OCI-LY3 (cell line): Measurements from ENCODE around the gene RBBP8NL.

Experiments
- H2AFZ ChIP-seq: fragments of 200-600, 300-600 bp; shearing (Covaris generic); 2 replicates; pipeline ENCODE4 v1.6.0; 2014; ENCODE audit warnings: antibody characterized with exemption, low read depth, low read length
- H3K27ac ChIP-seq: fragments of 200-600, 300-600 bp; sonication (generic); 2 replicates; pipeline ENCODE4 v1.5.1; 2014; ENCODE audit warnings: mild to moderate bottlenecking, low read length, moderate library complexity, mixed read lengths
- H3K27me3 ChIP-seq: fragments of 200-600, 300-600 bp; sonication (generic); 2 replicates; pipeline ENCODE4 v1.6.1; 2014; ENCODE audit warnings: low read depth, low read length, mixed read lengths
- H3K36me3 ChIP-seq: fragments of 200-600, 300-600 bp; sonication (generic); replicated peaks from 2 replicates; pipeline ENCODE3; 2014; ENCODE audit warnings: low read depth, low read length, mixed read lengths
- H3K4me1 ChIP-seq: fragments of 300-600, 200-600 bp; sonication (generic); 2 replicates; pipeline ENCODE4 v1.6.1; 2014; ENCODE audit warnings: low read length, mixed read lengths
- H3K4me2 ChIP-seq: fragments of 200-600, 300-600 bp; sonication (generic); 2 replicates; pipeline ENCODE4 v1.6.1; 2014; ENCODE audit warnings: low read length, mixed read lengths
- H3K4me3 ChIP-seq: fragments of 300-600, 200-600 bp; sonication (generic); 2 replicates; pipeline ENCODE4 v1.5.1; 2014; ENCODE audit warnings: antibody characterized with exemption, mild to moderate bottlenecking, low read length, moderate library complexity
- H3K79me2 ChIP-seq: fragments of 300-600, 200-600 bp; shearing (Covaris generic); 2 replicates; pipeline ENCODE4 v1.6.1; 2014; ENCODE audit warnings: mild to moderate bottlenecking, low read length, mixed read lengths
- H3K9ac ChIP-seq: fragments of 300-600, 200-600 bp; shearing (Covaris generic); 2 replicates; pipeline ENCODE4 v1.6.0; 2014; ENCODE audit warnings: mild to moderate bottlenecking, low read length, moderate library complexity
- H3K9me3 ChIP-seq: fragments of 200-600, 300-600 bp; shearing (Covaris generic); 2 replicates; pipeline ENCODE4 v1.6.1; 2014; ENCODE audit warnings: low read length, mixed read lengths; ENCODE audit not compliant: insufficient read depth
- H4K20me1 ChIP-seq: fragments of 200-600, 300-600 bp; sonication (generic); 2 replicates; pipeline ENCODE4 v1.6.1; 2016; ENCODE audit warnings: low read length, mixed read lengths; ENCODE audit not compliant: insufficient read depth
- EZH2phosphoT487 ChIP-seq: fragments of 200-600 bp; shearing (Covaris generic); IDR thresholded peaks from 2 replicates; pipeline ENCODE4 v1.6.1; 2018; ENCODE audit warnings: antibody characterized with exemption, mixed run types, low read depth
- TF ChIP-seq, protein P1 (sequence below): fragments of 200-600, 300-600 bp; sonication (generic); IDR thresholded peaks from 2 replicates; pipeline ENCODE4 v1.5.1; 2014; ENCODE audit warnings: antibody characterized with exemption, low read length, low read depth

The RBBP8NL gene

GRCh38 chr20:62451970-62452369 lies 24.6 kb upstream of the RBBP8NL start:
- no peaks in the 10 kb centered on the region for H4K20me1 ChIP-seq
- H3K4me1 ChIP-seq = no peaks in the 10 kb centered on the region
- H3K27me3 ChIP-seq = peaks cover 18% of the 10 kb centered on the region

DNA sequence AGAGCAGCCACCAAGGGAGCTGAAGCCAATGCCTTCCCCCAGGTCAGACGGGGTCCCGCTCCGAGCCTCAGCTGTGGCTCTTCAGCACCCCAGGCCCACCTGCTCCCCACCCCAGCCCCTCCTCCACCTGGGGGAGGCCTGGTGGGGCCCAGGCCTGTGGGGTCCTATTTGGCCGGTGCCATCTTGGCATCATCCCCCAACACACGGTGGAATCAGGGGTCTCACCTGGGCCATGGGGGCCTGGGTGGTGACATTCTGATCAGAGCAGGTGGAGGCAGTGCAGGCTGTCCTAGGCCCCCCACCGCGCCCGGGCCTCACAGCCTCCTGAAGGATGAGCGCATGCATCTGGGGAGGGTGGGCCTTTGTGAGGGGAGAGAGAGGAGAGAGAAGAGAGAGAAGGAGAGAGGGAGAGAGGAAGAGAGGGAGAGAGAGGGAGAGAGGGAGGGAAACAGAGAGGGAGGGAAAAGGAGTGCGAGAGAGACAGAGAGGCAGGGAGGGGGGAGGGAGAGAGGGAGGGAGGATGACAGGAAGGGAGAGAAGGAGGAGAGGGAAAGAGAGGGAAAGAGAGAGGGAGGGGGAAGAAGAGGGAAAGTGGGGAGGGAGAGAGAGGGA lies 23.9 kb upstream of the RBBP8NL start:
- H3K36me3 ChIP-seq = no peaks in the 10 kb centered on the region
- no peaks in the 10 kb centered on the region for H3K79me2 ChIP-seq
- no peaks in the 10 kb centered on the region for H3K9me3 ChIP-seq
- H3K4me1 ChIP-seq = no peaks in the 10 kb centered on the region
- H3K9ac ChIP-seq = no peak overlapping the region
- no peak overlapping the region for H3K27ac ChIP-seq
- H3K27me3 ChIP-seq = peaks cover 18% of the 10 kb centered on the region
- H3K4me2 ChIP-seq = no peak overlapping the region
- H3K4me3 ChIP-seq = no peak overlapping the region
- H4K20me1 ChIP-seq = no peaks in the 10 kb centered on the region
- no peak for TF ChIP-seq EZH2phosphoT487
- TF ChIP-seq, protein P1, sequence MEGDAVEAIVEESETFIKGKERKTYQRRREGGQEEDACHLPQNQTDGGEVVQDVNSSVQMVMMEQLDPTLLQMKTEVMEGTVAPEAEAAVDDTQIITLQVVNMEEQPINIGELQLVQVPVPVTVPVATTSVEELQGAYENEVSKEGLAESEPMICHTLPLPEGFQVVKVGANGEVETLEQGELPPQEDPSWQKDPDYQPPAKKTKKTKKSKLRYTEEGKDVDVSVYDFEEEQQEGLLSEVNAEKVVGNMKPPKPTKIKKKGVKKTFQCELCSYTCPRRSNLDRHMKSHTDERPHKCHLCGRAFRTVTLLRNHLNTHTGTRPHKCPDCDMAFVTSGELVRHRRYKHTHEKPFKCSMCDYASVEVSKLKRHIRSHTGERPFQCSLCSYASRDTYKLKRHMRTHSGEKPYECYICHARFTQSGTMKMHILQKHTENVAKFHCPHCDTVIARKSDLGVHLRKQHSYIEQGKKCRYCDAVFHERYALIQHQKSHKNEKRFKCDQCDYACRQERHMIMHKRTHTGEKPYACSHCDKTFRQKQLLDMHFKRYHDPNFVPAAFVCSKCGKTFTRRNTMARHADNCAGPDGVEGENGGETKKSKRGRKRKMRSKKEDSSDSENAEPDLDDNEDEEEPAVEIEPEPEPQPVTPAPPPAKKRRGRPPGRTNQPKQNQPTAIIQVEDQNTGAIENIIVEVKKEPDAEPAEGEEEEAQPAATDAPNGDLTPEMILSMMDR = no peak
- H2AFZ ChIP-seq = no peak overlapping the region

More at GRCh38 chr20:62451970-62452369, 24.6 kb upstream of the RBBP8NL start:
- Histone ChIP-seq H3K36me3 (no peaks in the 10 kb centered on the region), H3K79me2 (no peaks in the 10 kb centered on the region), H3K9ac (no peak overlapping the region), H3K27ac (no peak overlapping the region), H2AFZ (no peak overlapping the region), H3K4me3 (no peak overlapping the region), H3K9me3 (no peaks in the 10 kb centered on the region), H3K4me2 (no peak overlapping the region)
- no peak for TF ChIP-seq EZH2phosphoT487
- TF ChIP-seq, protein P1 = no peak

GRCh38 chr20:62449951-62450691 lies 22.8 kb upstream of the RBBP8NL start:
- Histone ChIP-seq H3K4me1 (no peaks in the 10 kb centered on the region), H3K27me3 (peaks cover 18% of the 10 kb centered on the region), H3K36me3 (no peaks in the 10 kb centered on the region), H3K79me2 (no peaks in the 10 kb centered on the region), H3K9ac (no peak overlapping the region), H3K27ac (no peak overlapping the region), H4K20me1 (no peaks in the 10 kb centered on the region), H3K4me3 (no peak overlapping the region), H2AFZ (no peak overlapping the region), H3K4me2 (no peak overlapping the region), H3K9me3 (no peaks in the 10 kb centered on the region)
- TF ChIP-seq, protein P1 = no peak
- TF ChIP-seq EZH2phosphoT487 = no peak

GRCh38 chr20:62448788-62449187 lies 21.4 kb upstream of the RBBP8NL start:
- Histone ChIP-seq H2AFZ (no peak overlapping the region), H3K9ac (no peak overlapping the region), H3K27me3 (peaks cover 20% of the 10 kb centered on the region), H3K36me3 (no peaks in the 10 kb centered on the region), H3K4me3 (no peak overlapping the region), H3K27ac (no peak overlapping the region), H3K4me1 (no peaks in the 10 kb centered on the region), H4K20me1 (no peaks in the 10 kb centered on the region), H3K9me3 (no peaks in the 10 kb centered on the region), H3K79me2 (no peaks in the 10 kb centered on the region), H3K4me2 (no peak overlapping the region)
- TF ChIP-seq, protein P1 = no peak
- TF ChIP-seq EZH2phosphoT487 = no peak
